K562 (cell line): ENCODE results near the gene AP3B2. TPM values are rescaled to one million over a fixed set of nuclear protein-coding genes. Genes with fewer than 3 reads are reported as not detected.

Experiments used
- LCOR ChIP-seq: sonication (generic); formaldehyde crosslinking; IDR thresholded peaks from 2 replicates; pipeline ENCODE4 v1.8.0; 2022; ENCODE audit warnings: mild to moderate bottlenecking, missing genetic modification reagents
- NR2F6 ChIP-seq: fragments of 450-650 bp; formaldehyde crosslinking; IDR thresholded peaks from 2 replicates; pipeline ENCODE4 v1.4.0; 2020; ENCODE audit warnings: mild to moderate bottlenecking
- PBX2 ChIP-seq, 2 experiments: IDR thresholded peaks in 1 of 2; conservative IDR thresholded peaks in 1 of 2; 2 replicates each; pipeline ENCODE4 v1.6.1; 2016; ENCODE audit warnings: low read depth in 2 of 2, mild to moderate bottlenecking in 1 of 2, missing compliant biosample characterization in 1 of 2, missing genetic modification characterization in 1 of 2, moderate library complexity in 1 of 2
- SMARCC2 ChIP-seq: fragments of 450-650 bp; IDR thresholded peaks from 2 replicates; pipeline ENCODE4 v1.6.1; 2017; ENCODE audit warnings: antibody characterized with exemption, moderate library complexity, mild to moderate bottlenecking, low read depth
- TRIM24 ChIP-seq, 2 experiments: fragments of 450-650 bp; IDR thresholded peaks; 2 replicates each; pipeline ENCODE4 v1.6.1; 2016
- TSC22D4 ChIP-seq: fragments of 450-650 bp; IDR thresholded peaks from 2 replicates; pipeline ENCODE4 v1.6.1; 2016; ENCODE audit warnings: missing genetic modification characterization, missing biosample characterization, control low read depth
- ZBTB40 ChIP-seq, 2 experiments: fragments of 450-650 bp in 1 of 2; sonication (generic) in 1 of 2; formaldehyde crosslinking in 1 of 2; IDR thresholded peaks; 2 replicates each; pipeline versions ENCODE4 v1.7.1 to v1.9.0; 2016 to 2022; ENCODE audit warnings: inconsistent platforms in 1 of 2, mild to moderate bottlenecking in 1 of 2, missing genetic modification reagents in 1 of 2
- polyA plus RNA-seq, 8 experiments: library from polyadenylated mRNA; depleted of rRNA in 4 of 8; stranded (reverse) in 5 of 8; unstranded in 3 of 8; fragments of >200 nt; fragmentation: Nextera tagmentation in 2 of 8; fragmentation: Illumina TruSeq in 1 of 8; extraction: Ambion mirVana in 2 of 8; extraction: Trizol in 1 of 8; gene quantifications; 2 replicates each; pipeline versions ENCODE4 v1.2.1 to v1.2.3, GENCODE V29; 2011 to 2014; ENCODE audit warnings: inconsistent platforms in 1 of 8, missing spikeins in 1 of 8
- total RNA-seq, 7 experiments: library from RNA; depleted of rRNA in 6 of 7; stranded (reverse); fragments of >200 nt in 6 of 7; fragmentation: Illumina TruSeq in 2 of 7; extraction: Trizol in 2 of 7; gene quantifications; 2 replicates each; pipeline versions ENCODE4 v1.2.1 to v1.2.3, GENCODE V29; 2011 to 2021; ENCODE audit warnings: low replicate concordance in 1 of 7

Gene AP3B2
- total and polyA plus RNA-seq, 9 of the 15 experiments (the other 6 are each of a cell fraction or from before 2014, with no cell fraction given) = 0.03 to 0.15 (median 0.10) TPM; not detected in 2

GRCh38 chr15:82635798-82636197 lies 73.9 kb downstream of the AP3B2 start (continued):
- TF ChIP-seq ZBTB40 (IDR thresholded peaks at IDR 0.05) (peak; percentile 49; the same call in 1 of the 2 replicates), ZBTB40 (CRISPR knock-in tag; IDR thresholded peaks at IDR 0.05) (no peak), TSC22D4 (tag) (no peak), TRIM24 (IDR thresholded peaks at IDR 0.05) (no peak; a peak in 2 of 4 replicates), LCOR (no peak), NR2F6 (CRISPR knock-in tag) (no peak), SMARCC2 (no peak), PBX2 (CRISPR knock-in tag; IDR thresholded peaks at IDR 0.05; ENCODE audit: low read depth) (no peak), PBX2 (tag; conservative IDR thresholded peaks at IDR 0.05; ENCODE audit: low read depth) (peak; percentile 72)
